SK-N-SH (cell line): ENCODE measurements around the gene MED16. TPM values are rescaled to one million over a fixed set of nuclear protein-coding genes. Genes with fewer than 3 reads are reported as not detected.

Source experiments
- CTCF ChIA-PET: fragments of 300-600, 350-600 bp; formaldehyde crosslinking; extraction: SDS; loops from one replicate; lab custom pipeline; 2021; lab: Yijun Ruan, JAX
- POLR2A ChIA-PET: fragments of 350-600 bp; sonication (Branson Sonifier 250); formaldehyde crosslinking; extraction: SDS; loops from one replicate; lab custom pipeline; 2020; ENCODE audit warnings: antibody characterized with exemption, inconsistent platforms; lab: Yijun Ruan, JAX
- DNase-seq: peaks from one replicate; pipeline ENCODE4 v3.0.0; 2012
- H2AFZ ChIP-seq: fragments of 200-600 bp; sonication (generic); 2 replicates; pipeline ENCODE4 v1.8.1; 2016; ENCODE audit warnings: antibody characterized with exemption, mild to moderate bottlenecking, low read depth
- H3F3A ChIP-seq: fragments of 200-600 bp; sonication (generic); replicated peaks from 2 replicates; pipeline ENCODE3; 2016; ENCODE audit warnings: antibody characterized with exemption, mild to moderate bottlenecking; ENCODE audit not compliant: insufficient read depth
- H3K27ac ChIP-seq, 2 experiments: fragments of 200-500 bp in 1 of 2; fragments of 200-600 bp in 1 of 2; sonication (Bioruptor generic) in 1 of 2; sonication (generic), shearing (Covaris generic) in 1 of 2; 2 replicates each; pipeline versions ENCODE4 v1.5.1 to v1.6.1; 2014 to 2016; ENCODE audit warnings: low read depth in 2 of 2, inconsistent platforms in 1 of 2, low read length in 1 of 2, mild to moderate bottlenecking in 1 of 2, mixed read lengths in 1 of 2
- H3K27me3 ChIP-seq: fragments of 200-600 bp; sonication (generic), shearing (Covaris generic); 2 replicates; pipeline ENCODE4 v1.6.1; 2016; ENCODE audit warnings: mixed run types; ENCODE audit not compliant: insufficient read depth
- H3K36me3 ChIP-seq, 2 experiments: fragments of 200-500 bp in 1 of 2; fragments of 200-600 bp in 1 of 2; sonication (Bioruptor generic) in 1 of 2; sonication (generic) in 1 of 2; replicated peaks in 1 of 2; 2 replicates each; pipeline versions ENCODE3 to v1.5.1; 2014 to 2016; ENCODE audit warnings: low read length in 1 of 2, mild to moderate bottlenecking in 1 of 2; ENCODE audit not compliant: insufficient read depth in 2 of 2, control insufficient read depth in 1 of 2
- H3K4me1 ChIP-seq, 2 experiments: fragments of 200-500 bp in 1 of 2; fragments of 200-600 bp in 1 of 2; sonication (Bioruptor generic) in 1 of 2; sonication (generic), shearing (Covaris generic) in 1 of 2; 2 replicates each; pipeline versions ENCODE4 v1.5.1 to v1.6.1; 2014 to 2016; ENCODE audit warnings: low read depth in 1 of 2, low read length in 1 of 2, mixed run types in 1 of 2; ENCODE audit not compliant: insufficient read depth in 2 of 2, control insufficient read depth in 1 of 2
- H3K4me2 ChIP-seq: fragments of 200-600 bp; sonication (generic), shearing (Covaris generic); 2 replicates; pipeline ENCODE4 v1.6.1; 2017; ENCODE audit warnings: mixed run types
- H3K4me3 ChIP-seq, 2 experiments: fragments of 200-500 bp in 1 of 2; fragments of 200-600 bp in 1 of 2; sonication (Bioruptor generic) in 1 of 2; sonication (generic), shearing (Covaris generic) in 1 of 2; 2 replicates each; pipeline versions ENCODE4 v1.5.1 to v1.8.1; 2014 to 2016; ENCODE audit warnings: low read depth in 2 of 2, inconsistent platforms in 1 of 2, low read length in 1 of 2, mild to moderate bottlenecking in 1 of 2, mixed read lengths in 1 of 2, moderate library complexity in 1 of 2
- H3K79me2 ChIP-seq: fragments of 200-600 bp; sonication (generic); 2 replicates; pipeline ENCODE4 v1.8.1; 2017; ENCODE audit warnings: mild to moderate bottlenecking; ENCODE audit not compliant: insufficient read depth
- H3K9ac ChIP-seq: fragments of 200-600 bp; sonication (generic); 2 replicates; pipeline ENCODE4 v1.6.1; 2017; ENCODE audit warnings: mixed run types
- H3K9me2 ChIP-seq: fragments of 200-600 bp; sonication (generic); 2 replicates; pipeline ENCODE4 v1.6.1; 2017; ENCODE audit warnings: mixed run types
- H3K9me3 ChIP-seq: fragments of 200-600 bp; sonication (generic); 2 replicates; pipeline ENCODE4 v1.6.1; 2017; ENCODE audit warnings: mixed run types, mild to moderate bottlenecking, moderate library complexity
- H4K20me1 ChIP-seq: fragments of 200-600 bp; sonication (generic); 2 replicates; pipeline ENCODE4 v1.6.1; 2017; ENCODE audit warnings: mild to moderate bottlenecking, mixed run types; ENCODE audit not compliant: insufficient read depth
- CTCF ChIP-seq: fragments of 200-600 bp; sonication (generic); IDR thresholded peaks from 2 replicates; pipeline ENCODE4 v1.6.1; 2017; ENCODE audit warnings: antibody characterized with exemption, mild to moderate bottlenecking, moderate library complexity
- EP300 ChIP-seq, 2 experiments: IDR thresholded peaks; 2 replicates each; pipeline versions ENCODE4 v1.4.0 to v1.6.1; 2012; ENCODE audit warnings: borderline replicate concordance in 1 of 2, low read depth in 1 of 2, low read length in 1 of 2
- EZH2phosphoT487 ChIP-seq: fragments of 200-600 bp; sonication (generic); IDR thresholded peaks from 2 replicates; pipeline ENCODE4 v1.6.1; 2017; ENCODE audit warnings: low read depth, mixed run types, mild to moderate bottlenecking, antibody characterized with exemption, moderate library complexity, borderline replicate concordance
- GATA2 ChIP-seq: sonication (generic); formaldehyde crosslinking; IDR thresholded peaks from 2 replicates; pipeline ENCODE4 v1.5.0; 2020; ENCODE audit warnings: mild to moderate bottlenecking, missing genetic modification reagents
- IRF3 ChIP-seq: fragments of 150-350 bp; IDR thresholded peaks from 2 replicates; pipeline ENCODE4 v1.6.1; 2016; ENCODE audit warnings: mild to moderate bottlenecking, low read depth, low read length
- JUND ChIP-seq: IDR thresholded peaks from 2 replicates; pipeline ENCODE4 v1.4.0; 2012
- MXI1 ChIP-seq: IDR thresholded peaks from 2 replicates; pipeline ENCODE4 v1.6.1; 2012; ENCODE audit warnings: mild to moderate bottlenecking, low read depth, low read length, improper control_type of control experiment
- NFIC ChIP-seq: IDR thresholded peaks from 2 replicates; pipeline ENCODE4 v1.4.0; 2012; ENCODE audit warnings: borderline replicate concordance
- RCOR1 ChIP-seq: fragments of 150-350 bp; IDR thresholded peaks from 2 replicates; pipeline ENCODE4 v1.6.1; 2017; ENCODE audit warnings: antibody characterized with exemption, low read length
- REST ChIP-seq: IDR thresholded peaks from 2 replicates; pipeline ENCODE4 v1.6.1; 2012; ENCODE audit warnings: mild to moderate bottlenecking, low read depth, low read length, moderate library complexity
- RXRA ChIP-seq: IDR thresholded peaks from 2 replicates; pipeline ENCODE4 v1.4.0; 2012; ENCODE audit warnings: low read depth, mild to moderate bottlenecking, borderline replicate concordance
- TCF12 ChIP-seq: IDR thresholded peaks from 2 replicates; pipeline ENCODE4 v1.4.0; 2012
- USF1 ChIP-seq: IDR thresholded peaks from 2 replicates; pipeline ENCODE4 v1.4.0; 2012; ENCODE audit warnings: low read depth, borderline replicate concordance
- WGBS: methylation state at CpG from one replicate; pipeline ENCODE4 v1.1.6; 2017; ENCODE audit warnings: low lambda C conversion rate; 5-methylcytosine and 5-hydroxymethylcytosine counted together
- polyA plus RNA-seq, 3 experiments: library from polyadenylated mRNA; depleted of rRNA; stranded (reverse); fragments of >200 nt; gene quantifications; 2 replicates each; pipeline ENCODE4 v1.2.3, GENCODE V29; 2012

MED16 gene
- polyA plus RNA-seq, 1 of the 3 experiments (the other 2 are of a cell fraction): 40.6 TPM

GRCh38 chr19:936175-936546 is 43.2 kb upstream of the MED16 start:
- Histone ChIP-seq H3K27me3 (no peaks in the 10 kb centered on the region), H3K4me1 (peaks cover 16 to 58% of the 10 kb centered on the region in 2 experiments; a peak in 3 of 4 replicates), H2AFZ (no peak overlapping the region), H3K9ac (no peak overlapping the region), H4K20me1 (peaks cover 19% of the 10 kb centered on the region), H3K9me3 (no peaks in the 10 kb centered on the region), H3K9me2 (no peaks in the 10 kb centered on the region)
- TF ChIP-seq EP300 (IDR thresholded peaks at IDR 0.05; ENCODE audit: borderline replicate concordance in 1 of 2, low read depth in 1 of 2, low read length in 1 of 2) (no peak), USF1 (no peak), REST (no peak), GATA2 (CRISPR knock-in tag) (no peak), EZH2phosphoT487 (no peak), IRF3 (no peak), JUND (no peak), RCOR1 (no peak), TCF12 (no peak), RXRA (no peak), NFIC (no peak), CTCF (no peak), MXI1 (no peak)
- TF ChIP-seq, all 33 proteins: peak for 0
- Histone ChIP-seq H3F3A (peaks cover 8% of the 10 kb centered on the region), H3K4me2 (no peak overlapping the region), H3K36me3 (no peaks in the 10 kb centered on the region), H3K27ac (peak overlapping the region in 1 of 2 experiments; percentile 0; a peak in 1 of 4 replicates), H3K4me3 (no peak overlapping the region), H3K79me2 (peaks cover 34% of the 10 kb centered on the region)
- WGBS: 97% methylated on average over 6 of the region's 10 CpGs
- ChIA-PET CTCF (interaction anchor here (0.9 to 1.0 kb wide), 2 partner anchors 47 to 72 kb away, joined by 3 to 4 read pairs; no protein-coding TSS in a partner anchor), POLR2A (interaction anchor here (0.9 kb wide), 1 partner anchor 48 kb away, joined by 3 read pairs; the partner anchor contains the start of gene WDR18)
- no peak for DNase-seq
